GM18520 (cell line): Measurements from ENCODE around the gene DMGDH.

Source experiments
- ATAC-seq: cut with Tn5 transposase; IDR thresholded peaks from one replicate; pipeline ENCODE4 v1.9.1; 2021; ENCODE audit not compliant: unreplicated experiment

The DMGDH gene

GRCh38 chr5:79069488-79070349 lies at the start of gene DMGDH, which contains the start of gene BHMT2:
Gene DMGDH (minus strand): TSS chr5:79069674. CDS start chr5:79069620, 54 bp downstream.
Gene BHMT2 (plus strand): TSS chr5:79069767. CDS start chr5:79069783, 16 bp downstream.
- no peak for ATAC-seq

- no peak for ATAC-seq
These were observed 43.2 kb upstream of the DMGDH start for GRCh38 chr5:79112703-79113058.

- ATAC-seq, result no peak
These were observed 42.7 kb upstream of the DMGDH start for GRCh38 chr5:79111960-79112702.

- no peak for ATAC-seq
These were observed 42.0 kb upstream of the DMGDH start, which contains the start of gene BHMT for GRCh38 chr5:79111387-79111959. Gene BHMT (plus strand): TSS chr5:79111809. CDS start chr5:79111886, 77 bp downstream.

GRCh38 chr5:79109527-79110492 lies 40.3 kb upstream of the DMGDH start:
- no peak for ATAC-seq

- ATAC-seq, result no peak
These were observed 39.3 kb upstream of the DMGDH start for GRCh38 chr5:79108792-79109191.

- ATAC-seq, result no peak
These were observed 38.6 kb upstream of the DMGDH start for GRCh38 chr5:79108086-79108485.

- no peak for ATAC-seq
These were observed 37.7 kb upstream of the DMGDH start for GRCh38 chr5:79107020-79107796.

- no peak for ATAC-seq
These were observed 36.4 kb upstream of the DMGDH start for GRCh38 chr5:79105868-79106267.

GRCh38 chr5:79093762-79094161 lies 24.3 kb upstream of the DMGDH start:
- ATAC-seq, result no peak

GRCh38 chr5:79091064-79091463 lies 21.6 kb upstream of the DMGDH start:
- ATAC-seq, result no peak

- ATAC-seq, result no peak
These were observed 19.0 kb upstream of the DMGDH start for GRCh38 chr5:79088507-79088906.

- ATAC-seq, result no peak
These were observed 16.6 kb upstream of the DMGDH start for GRCh38 chr5:79086116-79086515.

GRCh38 chr5:79081779-79082178 lies 12.3 kb upstream of the DMGDH start:
- no peak for ATAC-seq

GRCh38 chr5:79080804-79081203 lies 11.3 kb upstream of the DMGDH start:
- ATAC-seq, result no peak

- no peak for ATAC-seq
These were observed 8.3 kb upstream of the DMGDH start for GRCh38 chr5:79077680-79078365.

GRCh38 chr5:79076819-79077218 lies 7.3 kb upstream of the DMGDH start:
- no peak for ATAC-seq

- ATAC-seq, result no peak
These were observed 6.4 kb upstream of the DMGDH start for GRCh38 chr5:79075646-79076426.
